Ascending aorta (tissue), 2 donors: ENCODE data around the gene SSH3. TPM values are rescaled to one million over a fixed set of nuclear protein-coding genes. Genes with fewer than 3 reads are reported as not detected.

ENCODE experiments used
- DNase-seq, 2 donors: peaks; one replicate each; pipeline ENCODE4 v3.0.0-alpha.2; 2019; ENCODE audit warnings: low spot score in 2 of 2
- H3K27ac ChIP-seq, 2 donors: fragments of 200-600 bp; sonication (generic); one replicate each; pipeline ENCODE4 v1.5.1; 2016 to 2017; ENCODE audit warnings: mild to moderate bottlenecking in 1 of 2
- H3K27me3 ChIP-seq: fragments of 200-600 bp; sonication (generic); one replicate; pipeline ENCODE4 v1.5.1; 2017
- H3K36me3 ChIP-seq, 2 donors: fragments of 200-600 bp; sonication (generic); one replicate each; pipeline ENCODE4 v1.5.1; 2016
- H3K4me1 ChIP-seq, 2 donors: fragments of 200-600 bp; sonication (generic); one replicate each; pipeline ENCODE4 v1.5.1; 2016 to 2017; ENCODE audit warnings: mild to moderate bottlenecking in 1 of 2
- H3K4me3 ChIP-seq, 2 donors: fragments of 200-600 bp; sonication (generic); one replicate each; pipeline ENCODE4 v1.5.1; 2016 to 2017; ENCODE audit warnings: mild to moderate bottlenecking in 1 of 2
- H3K9me3 ChIP-seq, 2 donors: fragments of 200-600 bp; sonication (generic); one replicate each; pipeline ENCODE4 v1.5.1; 2016
- CTCF ChIP-seq, 3 experiments: fragments of 200-600 bp in 2 of 3; fragments of 450-650 bp in 1 of 3; sonication (generic) in 2 of 3; IDR thresholded peaks; one replicate each; pipeline ENCODE4 v1.5.1; 2016 to 2019; ENCODE audit warnings: antibody characterized with exemption in 3 of 3, mild to moderate bottlenecking in 1 of 3, moderate library complexity in 1 of 3
- intact Hi-C: fragments of 100-400 bp; cut with DNase I; formaldehyde crosslinking; loops from one replicate; pipeline ENCODE4 v1.15.1; 2023
- total RNA-seq: library from RNA; depleted of rRNA; stranded (reverse); fragments of >200 nt; gene quantifications from one replicate; pipeline ENCODE4 v1.1.0, GENCODE V29; 2016

Gene SSH3
- total RNA-seq, 1 donor from 2014 or later = 30.9 TPM

- no peaks in the 10 kb centered on the region for H3K27me3 ChIP-seq
- intact Hi-C loops = loop anchor here (1.0 to 2.0 kb wide), 3 partner anchors 22 to 234 kb away; partner anchors contain the start of genes KDM2A and PITPNM1
- TF ChIP-seq CTCF (IDR thresholded peaks at IDR 0.05) = no peak
- no peaks in the 10 kb centered on the region for H3K9me3 ChIP-seq
- H3K36me3 ChIP-seq = no peaks in the 10 kb centered on the region
- peak overlapping the region; percentile 68 to 80 for H3K4me3 ChIP-seq
- DNase-seq = no peak
- peaks cover 26 to 56% of the 10 kb centered on the region in 2 donors for H3K4me1 ChIP-seq
- H3K27ac ChIP-seq = peak overlapping the region; percentile 98 to 99
Measured at GRCh38 chr11:67352546-67353316, 49.4 kb downstream of the SSH3 start.

- Histone ChIP-seq H3K27ac (peak within 1 kb of the TSS; percentile 98 to 99), H3K27me3 (no peaks in the 10 kb centered on the region), H3K9me3 (no peaks in the 10 kb centered on the region), H3K4me3 (peak within 1 kb of the TSS; percentile 68 to 80), H3K36me3 (no peaks in the 10 kb centered on the region), H3K4me1 (peaks cover 26 to 60% of the 10 kb centered on the region in 2 donors)
- TF ChIP-seq CTCF (IDR thresholded peaks at IDR 0.05) = no peak
- DNase-seq = peak; percentile 96 to 100
- intact Hi-C loops = loop anchor here (1.0 to 2.0 kb wide), 3 partner anchors 21 to 235 kb away; partner anchors contain the start of genes KDM2A and PITPNM1
Measured at GRCh38 chr11:67353317-67354074, 50.2 kb downstream of the SSH3 start, which contains the start of gene POLD4. Gene POLD4 (minus strand): TSS chr11:67353546. CDS start chr11:67353399, 147 bp downstream.

GRCh38 chr11:67354075-67355022 lies 51.0 kb downstream of the SSH3 start:
- H3K4me3 ChIP-seq = peak overlapping the region; percentile 20 to 80
- H3K27me3 ChIP-seq = no peaks in the 10 kb centered on the region
- DNase-seq = peak; percentile 74 to 97
- intact Hi-C loops = no loop called here
- no peak for TF ChIP-seq CTCF (IDR thresholded peaks at IDR 0.05)
- no peaks in the 10 kb centered on the region for H3K9me3 ChIP-seq
- peak overlapping the region; percentile 98 to 99 for H3K27ac ChIP-seq
- H3K36me3 ChIP-seq = no peaks in the 10 kb centered on the region
- H3K4me1 ChIP-seq = peaks cover 26 to 60% of the 10 kb centered on the region in 2 donors

GRCh38 chr11:67355023-67355793 lies 51.9 kb downstream of the SSH3 start:
- TF ChIP-seq CTCF (IDR thresholded peaks at IDR 0.05) = no peak
- intact Hi-C loops = no loop called here
- peak overlapping the region in 1 of 2 donors; percentile 2 for H3K4me3 ChIP-seq
- no peaks in the 10 kb centered on the region for H3K36me3 ChIP-seq
- peaks cover 26 to 60% of the 10 kb centered on the region in 2 donors for H3K4me1 ChIP-seq
- DNase-seq = no peak
- H3K27me3 ChIP-seq = no peaks in the 10 kb centered on the region
- peak overlapping the region; percentile 98 to 99 for H3K27ac ChIP-seq
- H3K9me3 ChIP-seq = no peaks in the 10 kb centered on the region
